ENCODE results near the gene FAM161B. TPM values are rescaled to one million over a fixed set of nuclear protein-coding genes. Genes with fewer than 3 reads are reported as not detected.
"Not testable (repeated sequence)": the region's sequence is repeated elsewhere in the genome, so short reads cannot be mapped to it uniquely, and the experiment has no call there.

FAM161B gene
- total and polyA plus RNA-seq, 2 of the 8 experiments (the other 6 are each of a cell fraction or from before 2014, with no cell fraction given): 0.14 to 0.32 TPM

GRCh38 chr14:73988656-73989055 is 38.8 kb upstream of the FAM161B start:
- DNase-seq (ENCODE audit: low read depth in 1 of 2, low spot score in 2 of 2); H3K14ac ChIP-seq (ENCODE audit: insufficient read length); H3K56ac ChIP-seq (replicated peaks; ENCODE audit: insufficient read length, low read depth, low read length); H3K9ac ChIP-seq (replicated peaks in 1 of 4; ENCODE audit: extremely low read depth in 1 of 4, low read depth in 3 of 4, low read length in 3 of 4); H3K4ac ChIP-seq (replicated peaks; ENCODE audit: insufficient read length, low read depth, low read length); POLR2A ChIA-PET (ENCODE audit: partially characterized antibody); H2BK12ac ChIP-seq (ENCODE audit: low read depth, low read length); H2BK120ac ChIP-seq (replicated peaks; ENCODE audit: low read depth, low read length); H3K4me3 ChIP-seq (ENCODE audit: extremely low read depth in 1 of 4, insufficient read depth in 2 of 4, low read depth in 3 of 4, low read length in 4 of 4); H4K5ac ChIP-seq (ENCODE audit: insufficient read length, low read depth, low read length); H3K23ac ChIP-seq (ENCODE audit: insufficient read length); H2AFZ ChIP-seq (ENCODE audit: low read length); H2BK20ac ChIP-seq (ENCODE audit: low read length); H4K8ac ChIP-seq (ENCODE audit: extremely low read depth, insufficient read depth, low read length); H3K9me3 ChIP-seq (ENCODE audit: insufficient read depth in 2 of 2, low read depth in 1 of 2, low read length in 1 of 2); H2BK15ac ChIP-seq (ENCODE audit: low read length); H2AK5ac ChIP-seq (ENCODE audit: low read depth, low read length); H3K27ac ChIP-seq (ENCODE audit: low read depth, low read length); FAIRE-seq; H3K79me2 ChIP-seq (ENCODE audit: control insufficient read depth in 1 of 2, insufficient read depth in 2 of 2, low read length in 2 of 2); H3K23me2 ChIP-seq (ENCODE audit: low read depth, low read length); H4K20me1 ChIP-seq (replicated peaks in 1 of 2; ENCODE audit: control insufficient read depth in 1 of 2, insufficient read depth in 2 of 2, low read length in 2 of 2); H3K18ac ChIP-seq (ENCODE audit: extremely low read depth, low read length); H3K79me1 ChIP-seq (ENCODE audit: low read depth, low read length); H3K4me1 ChIP-seq (replicated peaks in 1 of 4; ENCODE audit: control insufficient read depth in 3 of 4, insufficient read depth in 4 of 4, low read length in 3 of 4); H4K91ac ChIP-seq (replicated peaks; ENCODE audit: insufficient read length, low read length); H3K4me2 ChIP-seq (ENCODE audit: insufficient read depth in 1 of 2, low read depth in 2 of 2, low read length in 2 of 2); H2BK5ac ChIP-seq (ENCODE audit: low read depth, low read length); H3K27me3 ChIP-seq (replicated peaks in 1 of 4; ENCODE audit: control insufficient read depth in 3 of 4, extremely low read depth in 1 of 4, insufficient read depth in 3 of 4, low read length in 3 of 4); H3K36me3 ChIP-seq (ENCODE audit: control insufficient read depth in 2 of 4, insufficient read depth in 4 of 4, low read length in 3 of 4): not testable (repeated sequence)
- 94% methylated on average over 6 of the region's 7 CpGs; no CpG with 5 or more reads in 1 of the 2 experiments for WGBS, 2 experiments (ENCODE audit: extremely low coverage in 1 of 2, insufficient coverage in 1 of 2, insufficient read length in 1 of 2, insufficient replicate concordance in 2 of 2, low coverage in 1 of 2, low lambda C conversion rate in 2 of 2, missing lambda C conversion rate in 1 of 2)
- CTCF ChIA-PET (ENCODE audit: partially characterized antibody): interaction anchor here (0.6 to 1.1 kb wide), 3 partner anchors 15 to 41 kb away, joined by 3 to 5 read pairs (median 4); no protein-coding TSS in a partner anchor
